K562 (cell line): ENCODE measurements around the gene ARHGAP12. TPM values are rescaled to one million over a fixed set of nuclear protein-coding genes. Genes with fewer than 3 reads are reported as not detected.
A peak's percentile ranks its signal among the peaks of the same experiment; 100 is the strongest.

Experiments used
- CHAMP1 ChIP-seq: fragments of 450-650 bp; IDR thresholded peaks from 2 replicates; pipeline ENCODE4 v1.6.1; 2016; ENCODE audit warnings: mild to moderate bottlenecking
- DACH1 ChIP-seq: fragments of 450-650 bp; IDR thresholded peaks from 2 replicates; pipeline ENCODE4 v1.6.1; 2018; ENCODE audit not compliant: partially characterized antibody
- ELF2 ChIP-seq: fragments of 250-450 bp; sonication (Bioruptor Pico); IDR thresholded peaks from 2 replicates; pipeline ENCODE4 v1.5.0; 2021; ENCODE audit warnings: mild to moderate bottlenecking
- FOXA3 ChIP-seq, 2 experiments: fragments of 450-650 bp in 1 of 2; sonication (generic) in 1 of 2; formaldehyde crosslinking; IDR thresholded peaks in 1 of 2; conservative IDR thresholded peaks in 1 of 2; 2 replicates each; pipeline versions ENCODE4 v1.4.0 to v1.8.0; 2020 to 2022; ENCODE audit warnings: mild to moderate bottlenecking in 2 of 2, missing genetic modification reagents in 1 of 2
- GATAD2B ChIP-seq: fragments of 450-650 bp; IDR thresholded peaks from 2 replicates; pipeline ENCODE4 v1.6.1; 2017; ENCODE audit warnings: mild to moderate bottlenecking, borderline replicate concordance
- ID3 ChIP-seq, 2 experiments: fragments of 250-450 bp in 1 of 2; fragments of 450-650 bp in 1 of 2; sonication (Bioruptor Pico) in 1 of 2; IDR thresholded peaks; 2 replicates each; pipeline versions ENCODE4 v1.6.1 to v1.8.0; 2016 to 2021; ENCODE audit warnings: mild to moderate bottlenecking in 2 of 2, moderate library complexity in 2 of 2, missing compliant biosample characterization in 1 of 2, missing genetic modification characterization in 1 of 2
- KAT8 ChIP-seq: fragments of 450-650 bp; IDR thresholded peaks from 2 replicates; pipeline ENCODE4 v1.6.1; 2016; ENCODE audit warnings: low read depth, mild to moderate bottlenecking
- LCOR ChIP-seq: sonication (generic); formaldehyde crosslinking; IDR thresholded peaks from 2 replicates; pipeline ENCODE4 v1.8.0; 2022; ENCODE audit warnings: mild to moderate bottlenecking, missing genetic modification reagents
- MBD2 ChIP-seq: sonication (generic); IDR thresholded peaks from 2 replicates; pipeline ENCODE4 v1.6.1; 2016; ENCODE audit warnings: low read depth, borderline replicate concordance
- NELFE ChIP-seq: IDR thresholded peaks from 2 replicates; pipeline ENCODE4 v1.6.1; 2011; ENCODE audit warnings: mild to moderate bottlenecking; ENCODE audit not compliant: insufficient read depth, insufficient read length
- POLR3A ChIP-seq: IDR thresholded peaks from 2 replicates; pipeline ENCODE4 v1.6.1; 2011; ENCODE audit warnings: borderline replicate concordance, mild to moderate bottlenecking, moderate library complexity; ENCODE audit not compliant: insufficient read length, insufficient read depth; ENCODE audit errors: extremely low read depth
- PRDM10 ChIP-seq: fragments of 450-650 bp; IDR thresholded peaks from 2 replicates; pipeline ENCODE4 v1.6.1; 2018; ENCODE audit not compliant: partially characterized antibody
- STAT5B ChIP-seq: fragments of 250-450 bp; sonication (Bioruptor Pico); IDR thresholded peaks from 2 replicates; pipeline ENCODE4 v1.8.0; 2021; ENCODE audit warnings: mild to moderate bottlenecking, inconsistent platforms
- TFE3 ChIP-seq: fragments of 450-650 bp; formaldehyde crosslinking; IDR thresholded peaks from 2 replicates; pipeline ENCODE4 v1.4.0; 2020; ENCODE audit warnings: mild to moderate bottlenecking, mixed read lengths
- ZBTB17 ChIP-seq: fragments of 450-650 bp; formaldehyde crosslinking; IDR thresholded peaks from 2 replicates; pipeline ENCODE4 v1.4.0; 2020; ENCODE audit warnings: mild to moderate bottlenecking
- ZNF274 ChIP-seq: IDR thresholded peaks from 2 replicates; pipeline ENCODE4 v1.6.1; 2011; ENCODE audit warnings: low read depth, mild to moderate bottlenecking, low read length, moderate library complexity, borderline replicate concordance
- ZNF280B ChIP-seq: fragments of 250-450 bp; sonication (Bioruptor Pico); IDR thresholded peaks from 2 replicates; pipeline ENCODE4 v1.5.1; 2021; ENCODE audit warnings: mild to moderate bottlenecking
- polyA plus RNA-seq, 8 experiments: library from polyadenylated mRNA; depleted of rRNA in 4 of 8; stranded (reverse) in 5 of 8; unstranded in 3 of 8; fragments of >200 nt; fragmentation: Nextera tagmentation in 2 of 8; fragmentation: Illumina TruSeq in 1 of 8; extraction: Ambion mirVana in 2 of 8; extraction: Trizol in 1 of 8; gene quantifications; 2 replicates each; pipeline versions ENCODE4 v1.2.1 to v1.2.3, GENCODE V29; 2011 to 2014; ENCODE audit warnings: inconsistent platforms in 1 of 8, missing spikeins in 1 of 8
- total RNA-seq, 7 experiments: library from RNA; depleted of rRNA in 6 of 7; stranded (reverse); fragments of >200 nt in 6 of 7; fragmentation: Illumina TruSeq in 2 of 7; extraction: Trizol in 2 of 7; gene quantifications; 2 replicates each; pipeline versions ENCODE4 v1.2.1 to v1.2.3, GENCODE V29; 2011 to 2021; ENCODE audit warnings: low replicate concordance in 1 of 7

The ARHGAP12 gene
- total and polyA plus RNA-seq, 9 of the 15 experiments (the other 6 are each of a cell fraction or from before 2014, with no cell fraction given): 4.4 to 18.7 (median 10.1) TPM

- TF ChIP-seq TFE3 (no peak), ZBTB17 (CRISPR knock-in tag) (peak; percentile 4; the same call in 1 of the 2 replicates), DACH1 (no peak), STAT5B (CRISPR knock-in tag) (no peak), ZNF274 (no peak), ID3 (CRISPR knock-in tag; IDR thresholded peaks at IDR 0.05) (no peak), ID3 (tag; IDR thresholded peaks at IDR 0.05) (0 out of 2 replicates have a peak, but pooled peaks have one; percentile 31), KAT8 (no peak), POLR3A (no peak), ZNF280B (CRISPR knock-in tag) (no peak), MBD2 (no peak), FOXA3 (CRISPR knock-in tag; conservative IDR thresholded peaks at IDR 0.05 in 1 of 2, IDR thresholded peaks at IDR 0.05 in 1 of 2) (no peak), LCOR (CRISPR knock-in tag) (0 out of 2 replicates have a peak, but pooled peaks have one; percentile 22), CHAMP1 (0 out of 2 replicates have a peak, but pooled peaks have one; percentile 35), NELFE (no peak), GATAD2B (no peak), PRDM10 (no peak), ELF2 (CRISPR knock-in tag) (no peak)
Observed at GRCh38 chr10:31977440-31978155, 49.0 kb upstream of the ARHGAP12 start (continued).
